ENCODE measurements around the gene TSPAN13.

DNA sequence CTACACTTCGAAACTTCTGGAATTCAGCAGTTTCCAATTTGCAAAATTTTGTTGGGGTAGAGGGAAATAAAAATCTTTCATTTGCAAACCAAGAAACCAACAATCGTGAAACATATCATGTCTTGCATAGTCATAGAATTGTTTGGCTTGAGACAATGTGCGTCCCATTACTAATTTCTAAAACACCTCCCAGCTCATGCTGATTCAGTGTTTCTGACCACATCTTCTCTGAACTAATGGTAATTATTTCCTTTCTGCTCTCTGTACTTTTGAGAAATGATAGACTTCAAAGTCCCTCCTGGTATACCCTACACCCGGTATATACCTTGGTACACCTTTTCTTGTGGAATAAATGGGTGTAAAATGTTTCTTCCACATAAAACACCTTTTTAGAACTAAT lies 41.8 kb upstream of the TSPAN13 start:
- TF ChIP-seq, protein P1, sequence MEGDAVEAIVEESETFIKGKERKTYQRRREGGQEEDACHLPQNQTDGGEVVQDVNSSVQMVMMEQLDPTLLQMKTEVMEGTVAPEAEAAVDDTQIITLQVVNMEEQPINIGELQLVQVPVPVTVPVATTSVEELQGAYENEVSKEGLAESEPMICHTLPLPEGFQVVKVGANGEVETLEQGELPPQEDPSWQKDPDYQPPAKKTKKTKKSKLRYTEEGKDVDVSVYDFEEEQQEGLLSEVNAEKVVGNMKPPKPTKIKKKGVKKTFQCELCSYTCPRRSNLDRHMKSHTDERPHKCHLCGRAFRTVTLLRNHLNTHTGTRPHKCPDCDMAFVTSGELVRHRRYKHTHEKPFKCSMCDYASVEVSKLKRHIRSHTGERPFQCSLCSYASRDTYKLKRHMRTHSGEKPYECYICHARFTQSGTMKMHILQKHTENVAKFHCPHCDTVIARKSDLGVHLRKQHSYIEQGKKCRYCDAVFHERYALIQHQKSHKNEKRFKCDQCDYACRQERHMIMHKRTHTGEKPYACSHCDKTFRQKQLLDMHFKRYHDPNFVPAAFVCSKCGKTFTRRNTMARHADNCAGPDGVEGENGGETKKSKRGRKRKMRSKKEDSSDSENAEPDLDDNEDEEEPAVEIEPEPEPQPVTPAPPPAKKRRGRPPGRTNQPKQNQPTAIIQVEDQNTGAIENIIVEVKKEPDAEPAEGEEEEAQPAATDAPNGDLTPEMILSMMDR (IDR thresholded peaks at IDR 0.05; ENCODE audit: low read length) = no peak
- no peak for TF ChIP-seq EZH2 (optimal IDR thresholded peaks at IDR 0.05; ENCODE audit: low read depth, low read length)

Measured in MM.1S (cell line).